ENCODE results near the gene ITPKA. TPM values are rescaled to one million over a fixed set of nuclear protein-coding genes. Genes with fewer than 3 reads are reported as not detected.

The ITPKA gene
- total RNA-seq, 1 experiment from 2014 or later = 6.3 TPM

DNA sequence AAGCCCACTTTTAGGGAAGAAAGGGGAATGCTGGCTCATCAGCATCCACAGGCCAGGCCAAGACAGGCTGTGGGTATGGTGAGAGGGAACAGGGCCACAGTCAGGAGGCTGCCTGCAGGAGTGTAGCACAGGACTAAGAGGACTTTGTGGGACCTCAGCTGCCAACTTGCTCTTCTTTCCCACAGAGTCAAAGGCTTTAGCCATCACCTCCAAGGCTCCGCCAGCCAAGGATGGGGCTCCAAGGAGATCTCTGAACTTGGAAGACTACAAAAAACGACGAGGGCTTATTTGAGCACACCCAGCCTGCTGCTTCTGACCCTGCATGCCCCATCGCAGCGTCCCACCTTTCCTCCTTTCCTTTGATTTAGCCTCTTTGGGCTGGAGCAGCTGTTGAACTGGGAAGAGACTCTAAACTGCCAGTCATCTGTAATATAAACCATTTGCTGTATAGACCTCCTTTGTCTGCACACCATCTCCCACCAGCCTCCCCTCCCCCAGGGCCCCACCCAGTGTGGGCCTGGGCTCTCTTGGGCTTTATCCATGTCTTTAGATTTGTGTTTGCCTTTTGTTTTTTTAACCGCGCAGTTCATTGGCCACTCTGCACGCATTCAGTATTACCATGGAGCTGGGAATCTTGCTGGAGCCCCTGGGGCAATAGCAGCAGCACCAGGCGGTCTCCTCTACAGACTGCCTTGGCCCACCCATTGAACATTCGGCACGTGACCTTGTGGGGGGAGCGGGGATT lies 13.1 kb upstream of the ITPKA start:
- TF ChIP-seq SIN3A (IDR thresholded peaks at IDR 0.05; ENCODE audit: borderline replicate concordance, insufficient read depth, low read depth, low read length) (no peak), POLR2AphosphoS5 (IDR thresholded peaks at IDR 0.05; ENCODE audit: low read depth, low read length) (no peak), TCF7L2 (IDR thresholded peaks at IDR 0.05; ENCODE audit: low read depth, low read length) (no peak)
- TF ChIP-seq, protein P1, sequence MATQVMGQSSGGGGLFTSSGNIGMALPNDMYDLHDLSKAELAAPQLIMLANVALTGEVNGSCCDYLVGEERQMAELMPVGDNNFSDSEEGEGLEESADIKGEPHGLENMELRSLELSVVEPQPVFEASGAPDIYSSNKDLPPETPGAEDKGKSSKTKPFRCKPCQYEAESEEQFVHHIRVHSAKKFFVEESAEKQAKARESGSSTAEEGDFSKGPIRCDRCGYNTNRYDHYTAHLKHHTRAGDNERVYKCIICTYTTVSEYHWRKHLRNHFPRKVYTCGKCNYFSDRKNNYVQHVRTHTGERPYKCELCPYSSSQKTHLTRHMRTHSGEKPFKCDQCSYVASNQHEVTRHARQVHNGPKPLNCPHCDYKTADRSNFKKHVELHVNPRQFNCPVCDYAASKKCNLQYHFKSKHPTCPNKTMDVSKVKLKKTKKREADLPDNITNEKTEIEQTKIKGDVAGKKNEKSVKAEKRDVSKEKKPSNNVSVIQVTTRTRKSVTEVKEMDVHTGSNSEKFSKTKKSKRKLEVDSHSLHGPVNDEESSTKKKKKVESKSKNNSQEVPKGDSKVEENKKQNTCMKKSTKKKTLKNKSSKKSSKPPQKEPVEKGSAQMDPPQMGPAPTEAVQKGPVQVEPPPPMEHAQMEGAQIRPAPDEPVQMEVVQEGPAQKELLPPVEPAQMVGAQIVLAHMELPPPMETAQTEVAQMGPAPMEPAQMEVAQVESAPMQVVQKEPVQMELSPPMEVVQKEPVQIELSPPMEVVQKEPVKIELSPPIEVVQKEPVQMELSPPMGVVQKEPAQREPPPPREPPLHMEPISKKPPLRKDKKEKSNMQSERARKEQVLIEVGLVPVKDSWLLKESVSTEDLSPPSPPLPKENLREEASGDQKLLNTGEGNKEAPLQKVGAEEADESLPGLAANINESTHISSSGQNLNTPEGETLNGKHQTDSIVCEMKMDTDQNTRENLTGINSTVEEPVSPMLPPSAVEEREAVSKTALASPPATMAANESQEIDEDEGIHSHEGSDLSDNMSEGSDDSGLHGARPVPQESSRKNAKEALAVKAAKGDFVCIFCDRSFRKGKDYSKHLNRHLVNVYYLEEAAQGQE (IDR thresholded peaks at IDR 0.05; ENCODE audit: insufficient read depth in 1 of 2, low read depth in 2 of 2, low read length in 1 of 2) = no peak
- TF ChIP-seq, protein P2, sequence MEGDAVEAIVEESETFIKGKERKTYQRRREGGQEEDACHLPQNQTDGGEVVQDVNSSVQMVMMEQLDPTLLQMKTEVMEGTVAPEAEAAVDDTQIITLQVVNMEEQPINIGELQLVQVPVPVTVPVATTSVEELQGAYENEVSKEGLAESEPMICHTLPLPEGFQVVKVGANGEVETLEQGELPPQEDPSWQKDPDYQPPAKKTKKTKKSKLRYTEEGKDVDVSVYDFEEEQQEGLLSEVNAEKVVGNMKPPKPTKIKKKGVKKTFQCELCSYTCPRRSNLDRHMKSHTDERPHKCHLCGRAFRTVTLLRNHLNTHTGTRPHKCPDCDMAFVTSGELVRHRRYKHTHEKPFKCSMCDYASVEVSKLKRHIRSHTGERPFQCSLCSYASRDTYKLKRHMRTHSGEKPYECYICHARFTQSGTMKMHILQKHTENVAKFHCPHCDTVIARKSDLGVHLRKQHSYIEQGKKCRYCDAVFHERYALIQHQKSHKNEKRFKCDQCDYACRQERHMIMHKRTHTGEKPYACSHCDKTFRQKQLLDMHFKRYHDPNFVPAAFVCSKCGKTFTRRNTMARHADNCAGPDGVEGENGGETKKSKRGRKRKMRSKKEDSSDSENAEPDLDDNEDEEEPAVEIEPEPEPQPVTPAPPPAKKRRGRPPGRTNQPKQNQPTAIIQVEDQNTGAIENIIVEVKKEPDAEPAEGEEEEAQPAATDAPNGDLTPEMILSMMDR (IDR thresholded peaks at IDR 0.05) = no peak
- in situ Hi-C loops (cut with HindIII; ENCODE audit: low pct_unique_long_range_greater_than_20kb, low sequenced_read_pairs) = no loop called here
- Histone ChIP-seq H3K9me3 (ENCODE audit: control insufficient read depth, insufficient read depth, low read depth, low read length) (no peaks in the 10 kb centered on the region), H3K4me1 (ENCODE audit: control insufficient read depth, insufficient read depth, low read length) (no peaks in the 10 kb centered on the region), H3K4me3 (ENCODE audit: low read depth in 2 of 2, low read length in 2 of 2) (no peak overlapping the region), H3K36me3 (ENCODE audit: control insufficient read depth, insufficient read depth, low read length) (peaks cover 14% of the 10 kb centered on the region), H3K27me3 (ENCODE audit: control insufficient read depth, insufficient read depth, low read length) (no peaks in the 10 kb centered on the region), H3K27ac (ENCODE audit: low read length) (no peak overlapping the region)
- BruUV-seq (replicated peaks) = no TSS peak
- intact Hi-C loops (cut with micrococcal nuclease; ENCODE audit: unreplicated experiment) = no loop called here
- DNase-seq (ENCODE audit: low read depth, low spot score) (no peak), ATAC-seq (no peak)
- POLR2A ChIA-PET = no interaction called here
- CTCF ChIA-PET = interaction anchor here (0.6 kb wide), 1 partner anchor 1875 kb away, joined by 3 read pairs; no protein-coding TSS in a partner anchor

DNA sequence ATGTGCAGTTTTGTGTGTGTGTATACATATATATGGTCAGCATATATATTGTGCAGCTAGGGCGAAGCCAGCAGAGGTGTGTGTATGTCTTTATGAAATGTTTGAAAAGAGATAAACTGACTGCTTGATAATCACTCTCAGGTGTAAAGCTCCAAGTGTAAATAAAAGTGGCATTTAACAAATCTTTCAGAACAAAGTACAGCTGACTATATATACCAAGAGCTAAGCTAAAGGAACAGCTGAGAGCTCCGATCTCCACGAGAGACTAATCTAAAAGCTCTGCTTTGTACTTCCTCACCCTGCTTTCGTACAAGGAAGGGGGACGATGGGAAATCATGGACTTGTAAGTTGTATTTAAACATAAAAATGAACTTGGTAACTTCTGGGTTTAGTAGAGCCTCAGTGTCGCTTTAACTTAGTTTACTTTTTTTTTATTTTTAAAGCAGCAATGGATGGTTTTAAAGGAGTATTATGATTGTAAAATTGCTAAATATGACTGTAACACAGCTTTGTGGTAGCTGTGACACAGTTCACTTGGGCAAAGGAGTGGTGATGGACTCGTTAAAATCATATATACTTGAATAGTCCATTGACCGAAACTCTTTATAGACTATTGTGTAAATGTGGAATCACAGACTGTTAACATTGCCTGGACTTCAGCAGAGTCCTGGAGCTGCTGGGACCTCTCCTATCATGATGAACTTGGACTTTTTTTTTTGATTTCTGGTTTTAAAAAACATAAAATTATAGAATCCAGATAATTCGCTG lies 11.4 kb upstream of the ITPKA start:
- intact Hi-C loops (cut with micrococcal nuclease; ENCODE audit: unreplicated experiment) = no loop called here
- POLR2A ChIA-PET = interaction anchor here (0.6 kb wide), 1 partner anchor 44 kb away, joined by 6 read pairs; no protein-coding TSS in a partner anchor
- CTCF ChIA-PET = interaction anchor here (0.6 kb wide), 1 partner anchor 297 kb away, joined by 5 read pairs; no protein-coding TSS in a partner anchor
- no peaks in the 10 kb centered on the region for H3K4me1 ChIP-seq (ENCODE audit: control insufficient read depth, insufficient read depth, low read length)
- BruUV-seq (replicated peaks) = no TSS peak
- in situ Hi-C loops (cut with HindIII; ENCODE audit: low pct_unique_long_range_greater_than_20kb, low sequenced_read_pairs) = no loop called here
- DNase-seq (ENCODE audit: low read depth, low spot score) = no peak
- H3K27me3 ChIP-seq (ENCODE audit: control insufficient read depth, insufficient read depth, low read length) = no peaks in the 10 kb centered on the region
- no peak overlapping the region for H3K4me3 ChIP-seq (ENCODE audit: low read depth in 2 of 2, low read length in 2 of 2)
- H3K9me3 ChIP-seq (ENCODE audit: control insufficient read depth, insufficient read depth, low read depth, low read length) = no peaks in the 10 kb centered on the region
- no peak overlapping the region for H3K27ac ChIP-seq (ENCODE audit: low read length)
- no peak for ATAC-seq
- peaks cover 3% of the 10 kb centered on the region for H3K36me3 ChIP-seq (ENCODE audit: control insufficient read depth, insufficient read depth, low read length)
- TF ChIP-seq, protein P2 (IDR thresholded peaks at IDR 0.05) = no peak
- no peak for TF ChIP-seq TCF7L2 (IDR thresholded peaks at IDR 0.05; ENCODE audit: low read depth, low read length)
- TF ChIP-seq POLR2AphosphoS5 (IDR thresholded peaks at IDR 0.05; ENCODE audit: low read depth, low read length) = no peak
- no peak for TF ChIP-seq SIN3A (IDR thresholded peaks at IDR 0.05; ENCODE audit: borderline replicate concordance, insufficient read depth, low read depth, low read length)
- TF ChIP-seq, protein P1 (IDR thresholded peaks at IDR 0.05; ENCODE audit: insufficient read depth in 1 of 2, low read depth in 2 of 2, low read length in 1 of 2) = no peak

Measured in Panc1 (cell line).